ENCODE measurements around the gene THSD8.

- no peak for TF ChIP-seq EZH2 (IDR thresholded peaks at IDR 0.05; ENCODE audit: insufficient read depth, poor library complexity, severe bottlenecking)
- no peak for TF ChIP-seq EZH2phosphoT487 (IDR thresholded peaks at IDR 0.05; ENCODE audit: insufficient read depth, low read depth)
These were observed 14.9 kb upstream of the THSD8 start for GRCh38 chr19:12786952-12787351.

All from GM23248 (cell line).